ENCODE results near the gene GUCD1.
A peak's percentile ranks its signal among the peaks of the same experiment; 100 is the strongest.

DNA sequence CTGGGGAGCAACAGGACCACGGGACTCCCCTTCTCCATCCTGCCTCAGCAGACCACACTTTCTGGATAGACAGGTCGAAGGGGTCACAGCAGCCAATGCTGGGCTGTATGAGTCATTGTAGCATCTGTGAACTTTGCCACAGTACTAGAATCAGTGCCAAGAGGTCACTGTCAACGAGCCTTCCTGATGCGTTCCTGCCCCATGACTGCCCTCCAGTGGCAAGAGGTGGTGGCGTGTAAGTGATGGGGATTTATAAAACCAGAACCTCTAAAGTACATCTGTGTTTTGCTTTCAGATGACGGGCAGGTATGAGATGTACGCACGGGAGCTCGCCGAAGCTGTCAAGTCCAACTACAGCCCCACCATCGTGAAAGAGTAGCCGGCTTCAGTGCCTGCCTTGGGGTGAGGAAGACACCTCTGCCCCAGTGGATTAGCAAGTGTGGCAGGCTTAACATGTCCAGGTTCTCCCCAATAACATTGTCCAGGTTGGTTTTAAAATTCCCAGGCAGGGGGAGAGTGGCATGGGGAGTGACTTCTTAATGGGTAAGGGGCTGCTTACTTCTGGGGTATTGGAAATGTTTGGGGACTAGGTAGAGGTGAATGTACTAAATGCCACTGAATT lies 29.4 kb downstream of the GUCD1 start:
- TF ChIP-seq EZH2 (IDR thresholded peaks at IDR 0.05; ENCODE audit: low read length), result no peak
- TF ChIP-seq, protein P1, sequence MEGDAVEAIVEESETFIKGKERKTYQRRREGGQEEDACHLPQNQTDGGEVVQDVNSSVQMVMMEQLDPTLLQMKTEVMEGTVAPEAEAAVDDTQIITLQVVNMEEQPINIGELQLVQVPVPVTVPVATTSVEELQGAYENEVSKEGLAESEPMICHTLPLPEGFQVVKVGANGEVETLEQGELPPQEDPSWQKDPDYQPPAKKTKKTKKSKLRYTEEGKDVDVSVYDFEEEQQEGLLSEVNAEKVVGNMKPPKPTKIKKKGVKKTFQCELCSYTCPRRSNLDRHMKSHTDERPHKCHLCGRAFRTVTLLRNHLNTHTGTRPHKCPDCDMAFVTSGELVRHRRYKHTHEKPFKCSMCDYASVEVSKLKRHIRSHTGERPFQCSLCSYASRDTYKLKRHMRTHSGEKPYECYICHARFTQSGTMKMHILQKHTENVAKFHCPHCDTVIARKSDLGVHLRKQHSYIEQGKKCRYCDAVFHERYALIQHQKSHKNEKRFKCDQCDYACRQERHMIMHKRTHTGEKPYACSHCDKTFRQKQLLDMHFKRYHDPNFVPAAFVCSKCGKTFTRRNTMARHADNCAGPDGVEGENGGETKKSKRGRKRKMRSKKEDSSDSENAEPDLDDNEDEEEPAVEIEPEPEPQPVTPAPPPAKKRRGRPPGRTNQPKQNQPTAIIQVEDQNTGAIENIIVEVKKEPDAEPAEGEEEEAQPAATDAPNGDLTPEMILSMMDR (optimal IDR thresholded peaks at IDR 0.05 in 1 of 3, IDR thresholded peaks at IDR 0.05 in 1 of 3, conservative IDR thresholded peaks at IDR 0.05 in 1 of 3; ENCODE audit: extremely low read depth in 1 of 3, insufficient read depth in 2 of 3, low read length in 3 of 3), result peak; percentile 85 to 96 (median 95)
